HG02759 (cell line): ENCODE data around the gene RNF123.

Experiments
- ATAC-seq: cut with Tn5 transposase; IDR thresholded peaks from one replicate; pipeline ENCODE4 v1.9.1; 2021; ENCODE audit warnings: mild to moderate bottlenecking, moderate library complexity; ENCODE audit not compliant: unreplicated experiment

Gene RNF123

DNA sequence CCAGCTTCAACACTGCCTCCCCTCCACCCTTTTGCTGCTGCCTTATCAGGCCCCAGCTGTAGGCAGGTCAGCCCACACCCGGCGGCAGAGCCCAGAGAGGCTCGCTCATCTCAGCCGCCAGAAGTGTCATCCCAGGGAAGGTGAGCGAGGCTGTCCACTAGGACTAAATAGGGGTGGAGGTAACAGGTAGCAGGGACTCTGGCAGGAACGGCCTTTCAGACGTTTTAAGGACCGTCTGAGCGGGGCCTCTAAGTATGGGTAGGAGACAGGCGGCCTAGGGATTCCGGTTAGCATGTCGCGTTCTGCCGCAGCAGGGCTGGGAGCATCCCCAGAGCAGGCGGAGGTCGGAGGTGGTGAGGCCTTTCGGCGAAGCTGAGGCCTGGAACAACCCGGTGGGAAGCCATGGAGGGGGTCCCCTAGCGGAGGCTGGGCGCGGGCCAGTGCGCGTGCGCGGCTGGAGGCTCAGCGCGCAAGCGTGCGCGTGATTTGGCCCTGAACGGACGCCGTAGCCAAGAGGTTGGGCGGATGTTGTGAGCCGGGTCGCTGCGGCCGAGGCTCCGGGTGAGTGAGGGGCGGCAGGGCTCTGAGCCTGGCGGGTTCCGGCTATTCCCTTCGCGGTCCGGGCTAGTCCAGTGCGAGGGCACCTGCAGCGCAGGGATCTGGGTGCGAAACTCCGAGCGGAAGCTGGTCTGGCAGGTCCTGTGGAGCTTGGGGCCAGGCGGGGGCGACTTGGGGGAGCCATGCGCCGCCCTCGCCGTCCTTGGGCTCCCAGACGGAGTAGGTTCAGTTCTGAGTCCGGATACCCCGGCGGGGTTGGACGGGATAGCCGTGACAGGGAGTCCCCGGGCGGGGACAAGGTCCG is at the start of gene RNF123, which contains the start of gene MST1:
Gene RNF123, plus strand, starts transcription at position 512 of the 862 bp plus-strand sequence. CDS start 1,609 bp downstream, outside the sequence.
Gene MST1, minus strand, starts transcription at position 429 of the 862 bp plus-strand sequence. CDS start 783 bp downstream, outside the sequence.
- ATAC-seq, result peak; percentile 70

GRCh38 chr3:49641292-49641691 is 48.1 kb upstream of the RNF123 start:
- ATAC-seq, result no peak

GRCh38 chr3:49641921-49642707 is 47.2 kb upstream of the RNF123 start:
- no peak for ATAC-seq

- ATAC-seq, result no peak
Measured at GRCh38 chr3:49642708-49643145, 46.6 kb upstream of the RNF123 start.

GRCh38 chr3:49644684-49645083 is 44.7 kb upstream of the RNF123 start:
- ATAC-seq, result no peak

GRCh38 chr3:49646236-49646635 is 43.1 kb upstream of the RNF123 start:
- no peak for ATAC-seq

GRCh38 chr3:49647741-49648140 is 41.6 kb upstream of the RNF123 start:
- no peak for ATAC-seq

- ATAC-seq, result no peak
Measured at GRCh38 chr3:49648354-49649019, 40.9 kb upstream of the RNF123 start.

GRCh38 chr3:49649576-49649975 is 39.8 kb upstream of the RNF123 start:
- ATAC-seq, result no peak

DNA sequence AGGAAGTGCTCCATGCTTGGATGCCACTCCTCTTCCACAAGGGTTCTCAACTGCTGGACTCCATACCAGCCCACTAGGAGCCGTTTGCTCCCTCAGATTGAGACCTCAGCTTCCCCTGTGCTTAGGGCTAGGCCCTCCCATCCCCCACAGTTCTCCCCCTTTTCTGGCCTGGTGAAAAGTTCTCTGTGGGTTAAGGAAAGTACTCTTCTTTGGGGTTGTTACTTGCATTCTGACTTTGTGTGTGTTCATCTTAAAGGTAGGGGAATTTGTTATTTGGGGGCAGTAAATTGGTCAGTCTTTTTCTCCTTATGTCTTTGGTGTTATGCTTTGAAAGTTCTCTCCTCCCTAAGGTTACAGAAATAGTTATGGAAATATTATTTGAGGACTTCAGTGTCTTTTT is 39.2 kb upstream of the RNF123 start:
- ATAC-seq, result no peak

DNA sequence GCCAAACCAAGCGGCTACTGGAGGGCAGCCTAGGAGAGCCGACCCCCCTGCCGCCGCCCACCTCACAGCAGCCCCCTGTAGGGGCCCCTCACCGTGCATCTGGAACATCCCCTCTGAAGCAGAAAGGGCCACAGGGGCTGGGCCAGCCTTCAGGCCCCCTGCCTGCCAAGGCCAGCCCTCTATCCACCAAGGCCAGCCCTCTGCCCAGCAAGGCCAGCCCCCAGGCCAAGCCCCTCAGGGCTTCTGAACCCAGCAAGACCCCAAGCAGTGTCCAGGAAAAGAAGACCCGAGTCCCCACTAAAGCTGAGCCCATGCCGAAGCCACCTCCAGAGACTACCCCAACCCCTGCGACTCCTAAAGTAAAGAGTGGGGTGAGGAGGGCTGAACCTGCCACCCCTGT is 38.7 kb upstream of the RNF123 start:
- no peak for ATAC-seq

GRCh38 chr3:49652218-49652902 is 37.0 kb upstream of the RNF123 start:
- ATAC-seq, result no peak

- ATAC-seq, result no peak
Measured at GRCh38 chr3:49652903-49653415, 36.4 kb upstream of the RNF123 start.

DNA sequence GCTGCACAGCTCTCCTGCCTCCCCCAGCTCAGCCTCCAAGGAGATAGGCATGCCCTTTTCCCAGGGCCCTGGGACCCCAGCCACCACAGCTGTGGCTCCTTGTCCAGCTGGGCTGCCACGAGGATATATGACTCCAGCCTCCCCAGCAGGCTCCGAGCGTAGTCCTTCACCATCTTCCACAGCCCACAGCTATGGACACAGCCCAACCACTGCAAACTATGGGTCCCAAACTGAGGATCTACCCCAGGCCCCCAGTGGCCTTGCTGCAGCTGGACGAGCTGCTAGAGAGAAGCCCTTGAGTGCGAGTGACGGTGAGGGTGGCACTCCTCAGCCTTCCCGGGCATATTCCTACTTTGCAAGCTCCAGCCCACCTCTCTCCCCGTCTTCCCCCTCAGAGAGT is 35.7 kb upstream of the RNF123 start:
- ATAC-seq, result no peak

- no peak for ATAC-seq
Measured at GRCh38 chr3:49654176-49654825, 35.1 kb upstream of the RNF123 start.

GRCh38 chr3:49654955-49655556 is 34.3 kb upstream of the RNF123 start:
- ATAC-seq, result no peak

DNA sequence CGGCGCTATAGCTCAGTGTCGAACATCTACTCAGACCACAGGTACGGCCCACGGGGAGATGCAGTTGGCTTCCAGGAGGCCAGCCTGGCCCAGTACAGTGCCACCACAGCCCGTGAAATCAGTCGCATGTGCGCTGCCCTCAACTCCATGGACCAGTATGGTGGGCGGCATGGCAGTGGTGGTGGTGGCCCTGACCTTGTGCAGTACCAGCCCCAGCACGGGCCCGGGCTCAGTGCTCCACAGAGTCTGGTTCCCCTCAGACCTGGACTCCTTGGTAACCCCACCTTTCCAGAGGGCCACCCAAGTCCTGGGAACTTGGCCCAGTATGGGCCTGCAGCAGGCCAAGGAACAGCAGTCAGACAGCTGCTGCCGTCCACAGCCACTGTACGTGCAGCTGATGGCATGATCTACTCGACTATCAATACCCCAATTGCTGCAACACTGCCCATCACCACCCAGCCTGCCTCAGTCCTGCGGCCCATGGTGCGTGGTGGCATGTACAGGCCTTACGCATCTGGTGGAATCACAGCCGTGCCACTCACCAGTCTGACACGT is 33.5 kb upstream of the RNF123 start:
- no peak for ATAC-seq

DNA sequence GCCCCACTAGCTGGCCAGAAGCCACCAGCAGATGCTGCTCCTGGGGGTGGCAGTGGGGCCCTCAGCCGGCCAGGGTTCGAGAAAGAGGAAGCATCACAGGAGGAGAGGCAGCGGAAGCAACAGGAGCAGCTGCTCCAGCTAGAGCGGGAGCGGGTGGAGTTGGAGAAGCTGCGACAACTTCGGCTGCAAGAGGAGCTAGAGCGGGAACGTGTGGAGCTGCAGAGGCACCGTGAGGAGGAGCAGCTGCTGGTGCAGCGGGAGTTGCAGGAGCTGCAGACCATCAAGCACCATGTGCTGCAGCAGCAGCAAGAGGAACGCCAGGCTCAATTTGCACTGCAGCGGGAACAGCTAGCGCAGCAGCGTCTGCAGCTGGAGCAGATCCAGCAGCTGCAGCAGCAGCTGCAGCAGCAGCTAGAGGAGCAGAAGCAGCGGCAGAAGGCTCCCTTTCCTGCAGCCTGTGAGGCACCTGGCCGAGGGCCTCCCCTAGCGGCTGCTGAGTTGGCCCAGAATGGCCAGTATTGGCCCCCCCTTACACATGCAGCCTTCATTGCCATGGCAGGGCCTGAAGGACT is 32.7 kb upstream of the RNF123 start:
- ATAC-seq, result no peak
